HG03521 (cell line): ENCODE results near the gene SPATS2.

Experiments used
- ATAC-seq: cut with Tn5 transposase; IDR thresholded peaks from one replicate; pipeline ENCODE4 v1.9.1; 2021; ENCODE audit warnings: mild to moderate bottlenecking, moderate library complexity; ENCODE audit not compliant: unreplicated experiment

The SPATS2 gene

DNA sequence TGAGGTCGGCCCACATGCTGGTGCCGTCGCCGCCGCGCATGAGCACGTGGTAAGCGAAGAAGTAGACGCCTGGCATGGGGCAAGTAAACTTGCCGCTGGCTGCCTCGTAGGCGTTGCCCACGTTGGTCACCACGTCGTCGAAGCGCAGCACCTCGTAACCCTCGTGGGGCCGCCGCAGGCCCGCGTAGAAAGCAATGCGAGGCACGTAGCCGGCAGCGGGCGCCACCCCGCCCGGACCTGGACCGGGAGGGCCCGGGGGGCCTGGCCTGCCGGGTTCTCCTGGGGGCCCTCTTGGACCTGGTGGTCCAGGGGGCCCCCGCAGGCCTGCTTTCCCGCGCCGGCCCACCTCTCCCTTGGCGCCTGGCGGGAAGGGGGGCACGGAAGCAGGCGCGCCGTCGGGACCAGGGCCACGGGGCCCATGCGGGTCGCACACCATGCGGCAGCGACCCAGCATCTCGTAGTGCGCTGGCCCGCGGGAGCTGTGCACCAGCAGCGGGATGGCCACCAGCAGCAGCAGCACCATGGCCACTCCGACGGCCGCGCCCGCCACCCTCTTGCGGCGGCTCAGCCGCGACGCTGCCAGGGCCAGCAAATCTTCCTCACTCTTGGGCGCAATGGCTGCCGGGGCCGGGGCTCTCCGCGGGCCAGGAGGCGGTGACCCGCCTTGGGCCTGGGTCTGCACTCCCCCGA is 31.2 kb upstream of the SPATS2 start:
- no peak for ATAC-seq

DNA sequence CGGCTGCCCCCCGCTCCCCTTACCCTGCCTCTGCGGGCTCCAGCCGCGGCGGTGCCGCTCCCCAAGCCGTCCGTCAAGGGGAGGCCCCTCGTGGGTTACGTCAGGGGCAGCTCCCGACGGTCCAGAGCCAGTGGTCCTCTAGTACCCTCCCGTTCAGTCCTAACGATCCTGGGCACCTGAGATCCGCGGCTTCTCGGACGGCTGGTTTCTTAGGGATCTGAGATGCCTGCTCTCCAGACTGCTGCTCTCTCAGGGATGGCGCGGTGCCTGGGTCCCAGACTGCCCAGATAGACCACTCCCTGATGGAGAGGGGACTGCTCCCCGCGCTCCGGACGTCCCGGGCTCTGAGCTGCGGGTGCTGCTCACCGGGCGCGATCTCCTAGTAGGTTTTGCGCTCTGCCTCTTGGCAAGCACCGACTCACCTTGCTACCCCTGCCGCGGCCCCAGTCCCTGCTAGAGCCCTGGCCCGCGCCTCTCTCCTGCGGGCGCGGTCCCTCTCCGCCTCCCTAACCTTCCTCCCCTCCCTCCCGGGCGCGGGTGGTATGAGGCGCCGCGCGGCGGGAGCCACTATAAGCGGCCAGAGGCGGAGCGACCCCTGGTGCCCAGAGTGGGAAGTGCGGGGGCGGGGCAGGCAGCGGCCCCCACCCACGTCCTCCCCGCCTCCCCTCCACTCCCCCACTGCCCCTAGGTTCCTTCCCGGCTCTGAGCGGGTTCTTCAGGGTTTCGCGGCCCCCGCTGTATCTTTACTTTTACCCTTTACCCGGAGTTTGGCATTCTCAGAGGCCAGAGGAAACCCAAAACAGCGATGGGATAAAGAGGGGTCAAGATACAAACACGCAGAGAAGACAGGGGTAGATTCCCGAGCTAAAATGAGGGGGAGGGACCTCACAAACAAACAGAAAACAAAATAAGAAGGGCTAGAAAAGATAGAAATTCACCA is 30.3 kb upstream of the SPATS2 start, which contains the start of gene C1QL4:
Gene C1QL4 (minus strand): TSS at position 544 of the 940 bp plus-strand sequence. CDS start 711 bp downstream, outside the sequence.
- no peak for ATAC-seq

DNA sequence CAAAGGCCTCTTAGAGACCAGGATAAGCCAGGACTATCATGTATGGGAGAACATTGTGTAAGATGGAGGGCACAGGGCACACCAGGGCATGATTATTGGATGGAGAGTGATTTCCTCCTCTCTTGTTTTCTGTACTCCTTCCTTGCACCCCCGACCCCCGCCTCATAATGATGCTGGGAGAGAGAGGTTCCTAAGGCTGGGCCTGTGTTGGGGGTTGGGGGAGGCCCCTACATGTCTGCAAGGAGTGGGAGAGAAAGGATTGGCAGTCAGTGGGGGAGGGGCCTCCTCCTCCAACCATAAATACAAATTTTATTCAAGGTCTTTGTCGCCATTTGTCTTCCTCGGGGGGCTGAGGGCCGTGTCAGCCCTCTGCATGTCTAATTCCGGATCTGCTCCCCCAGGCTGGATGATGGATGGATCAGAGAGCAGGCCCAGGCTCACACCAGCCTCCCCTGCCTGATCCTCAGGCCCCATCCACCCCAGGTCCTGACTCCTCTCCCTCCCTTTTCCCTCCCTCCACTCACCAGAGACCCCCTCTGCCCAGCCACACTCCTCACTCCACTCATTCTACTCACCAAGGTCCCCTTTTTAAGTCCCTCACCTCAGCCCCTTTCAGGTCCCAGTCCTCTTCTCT is 28.3 kb upstream of the SPATS2 start:
- ATAC-seq = no peak

DNA sequence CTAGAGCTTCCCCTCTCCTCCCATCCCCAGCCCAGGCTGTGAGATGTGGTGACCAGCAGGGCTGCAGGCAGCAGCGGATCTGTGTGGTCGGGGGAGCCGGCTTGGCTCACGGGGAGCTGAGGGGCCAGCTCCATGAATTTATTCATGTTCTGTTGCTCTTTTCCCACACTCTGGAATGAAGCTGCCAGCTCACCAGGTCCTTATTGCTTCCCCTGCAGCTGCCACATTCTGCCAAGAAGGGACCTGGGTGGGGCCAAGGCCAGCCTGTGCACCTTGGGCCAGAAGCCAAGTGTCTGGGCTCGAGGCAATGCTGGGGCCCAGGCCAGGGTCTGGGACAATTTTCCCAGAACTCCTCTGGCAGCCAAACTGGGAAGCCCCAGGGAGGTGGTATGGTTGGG is 27.8 kb upstream of the SPATS2 start:
- ATAC-seq = no peak

DNA sequence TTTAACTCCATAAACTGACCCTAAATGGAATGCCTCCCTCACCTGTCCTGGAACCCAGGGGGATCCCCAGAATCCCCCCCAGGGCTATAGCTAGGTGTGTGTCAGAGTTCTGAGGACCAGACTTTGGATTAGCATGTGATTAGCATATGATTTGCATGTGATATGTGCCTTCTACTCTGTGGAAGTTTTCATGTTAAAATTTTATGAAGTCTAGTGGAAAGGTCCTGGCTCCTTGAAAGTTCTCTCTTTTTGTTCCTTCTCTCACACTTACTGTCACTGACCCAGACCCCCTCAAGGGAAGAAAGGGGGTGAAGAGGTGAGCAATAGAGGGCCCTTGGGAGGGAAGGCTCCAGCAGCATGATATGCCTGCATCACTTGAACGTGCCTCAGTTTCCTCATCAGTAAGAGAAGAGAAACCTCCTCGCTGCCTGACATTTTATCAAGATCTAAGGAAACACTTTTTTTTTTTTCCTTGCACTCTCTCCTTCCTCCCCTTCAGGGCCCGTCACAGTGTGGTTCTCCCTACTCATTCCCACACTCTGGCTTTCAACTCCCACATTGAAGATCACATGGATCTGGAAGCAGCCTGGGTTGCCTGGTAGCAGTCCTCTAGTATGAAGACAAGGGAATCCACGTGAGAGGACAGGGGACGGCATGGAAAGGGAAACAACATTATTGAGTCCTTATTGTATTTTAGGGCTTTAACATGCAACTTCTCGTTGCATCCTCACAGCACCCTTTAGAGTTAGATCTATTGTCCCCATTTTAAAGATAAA is 27.0 kb upstream of the SPATS2 start:
- ATAC-seq = no peak

DNA sequence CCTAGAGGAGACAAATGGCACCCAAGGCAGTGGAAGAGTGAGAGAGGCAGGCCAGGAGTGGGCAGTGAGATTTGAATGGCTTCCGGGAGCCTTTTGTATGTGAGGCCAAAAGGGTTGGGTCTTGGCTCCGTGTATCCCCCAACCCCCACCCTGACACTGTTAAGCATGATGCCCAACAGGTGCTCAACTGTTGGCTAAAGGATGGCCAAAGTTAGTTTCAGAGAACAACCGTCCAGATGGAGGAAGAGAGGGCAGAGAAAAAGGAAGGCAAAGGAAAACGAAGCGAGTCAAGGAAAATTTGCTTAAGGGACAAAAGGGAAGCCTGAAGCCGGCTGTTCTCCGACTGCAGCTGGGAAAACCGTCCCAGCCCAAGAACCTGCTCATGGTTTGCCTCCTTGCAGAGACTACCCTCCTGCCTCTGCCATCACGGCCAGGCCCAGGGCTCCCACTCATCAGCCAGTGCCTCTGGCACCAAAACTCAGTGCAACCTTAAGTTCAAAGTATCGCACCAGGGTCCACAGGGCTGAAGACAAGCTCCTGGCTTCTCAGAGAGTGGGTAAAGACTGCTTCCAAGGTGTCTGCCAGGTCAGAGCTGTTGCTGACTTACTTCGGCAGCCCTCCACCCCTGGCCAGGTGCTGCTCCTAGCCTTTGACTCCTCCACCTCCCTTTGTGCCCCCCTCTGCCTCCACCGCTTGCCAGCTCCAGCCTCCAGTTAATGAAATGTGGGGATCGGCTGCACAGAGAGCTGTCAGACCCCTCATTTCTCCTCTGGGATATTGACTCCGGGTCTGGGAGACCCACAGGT is 26.1 kb upstream of the SPATS2 start:
- no peak for ATAC-seq

DNA sequence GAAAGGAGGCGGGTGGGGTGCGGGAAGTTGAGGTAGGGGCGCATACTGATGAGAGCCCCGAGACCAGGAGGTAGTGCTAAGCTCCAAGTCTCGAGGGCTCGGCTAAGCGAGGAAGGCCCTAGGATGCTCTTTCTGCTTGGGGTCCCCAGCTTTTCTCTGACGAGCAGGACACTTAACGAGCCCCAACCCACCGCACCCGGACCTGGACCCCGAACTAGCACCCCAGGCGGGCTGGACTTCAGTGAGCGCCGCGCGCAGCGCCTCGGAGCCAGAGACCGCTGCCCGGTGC is 25.5 kb upstream of the SPATS2 start:
- ATAC-seq = no peak

DNA sequence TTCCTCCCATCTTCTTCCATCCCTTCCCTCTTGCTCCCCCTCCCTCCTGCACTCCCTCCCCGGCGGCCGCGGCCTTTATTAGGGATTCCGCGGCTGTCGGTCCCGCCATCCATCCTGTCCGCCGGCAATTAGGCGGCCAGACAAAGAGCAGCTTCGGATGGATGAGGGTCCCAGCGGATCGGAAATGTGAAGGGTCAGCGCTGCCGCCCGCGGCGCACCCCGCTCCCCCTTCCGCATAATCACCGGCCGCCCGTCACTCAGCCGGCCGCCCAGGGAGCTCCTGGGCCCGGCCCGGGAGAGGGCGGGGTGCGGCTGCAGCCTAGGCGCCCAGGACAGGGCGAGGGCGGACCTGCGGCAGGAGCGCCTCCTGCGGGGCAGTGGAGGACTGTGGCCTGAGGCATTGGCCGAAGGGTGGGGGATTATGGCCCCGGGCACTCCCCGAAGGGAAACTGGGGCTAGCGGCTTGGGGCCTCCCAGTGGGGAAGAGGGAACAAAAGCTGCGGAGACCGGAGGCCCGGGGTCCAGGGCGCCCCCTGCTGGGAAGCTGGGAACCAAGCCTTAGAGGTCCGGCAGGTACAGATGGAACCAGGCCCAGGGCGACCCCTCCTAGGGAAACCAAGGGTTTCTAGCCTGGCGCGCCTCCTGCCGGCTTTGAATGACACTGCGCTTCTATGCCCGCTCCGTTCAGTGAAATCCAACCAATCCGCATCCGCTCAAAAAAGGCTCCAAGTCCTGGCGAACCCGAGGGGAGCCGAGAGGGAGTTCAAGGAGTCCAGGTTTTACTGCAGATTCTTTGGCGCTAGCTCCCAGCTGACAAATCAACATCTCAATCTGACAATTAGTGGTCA is 25.0 kb upstream of the SPATS2 start:
- ATAC-seq = peak; percentile 72

DNA sequence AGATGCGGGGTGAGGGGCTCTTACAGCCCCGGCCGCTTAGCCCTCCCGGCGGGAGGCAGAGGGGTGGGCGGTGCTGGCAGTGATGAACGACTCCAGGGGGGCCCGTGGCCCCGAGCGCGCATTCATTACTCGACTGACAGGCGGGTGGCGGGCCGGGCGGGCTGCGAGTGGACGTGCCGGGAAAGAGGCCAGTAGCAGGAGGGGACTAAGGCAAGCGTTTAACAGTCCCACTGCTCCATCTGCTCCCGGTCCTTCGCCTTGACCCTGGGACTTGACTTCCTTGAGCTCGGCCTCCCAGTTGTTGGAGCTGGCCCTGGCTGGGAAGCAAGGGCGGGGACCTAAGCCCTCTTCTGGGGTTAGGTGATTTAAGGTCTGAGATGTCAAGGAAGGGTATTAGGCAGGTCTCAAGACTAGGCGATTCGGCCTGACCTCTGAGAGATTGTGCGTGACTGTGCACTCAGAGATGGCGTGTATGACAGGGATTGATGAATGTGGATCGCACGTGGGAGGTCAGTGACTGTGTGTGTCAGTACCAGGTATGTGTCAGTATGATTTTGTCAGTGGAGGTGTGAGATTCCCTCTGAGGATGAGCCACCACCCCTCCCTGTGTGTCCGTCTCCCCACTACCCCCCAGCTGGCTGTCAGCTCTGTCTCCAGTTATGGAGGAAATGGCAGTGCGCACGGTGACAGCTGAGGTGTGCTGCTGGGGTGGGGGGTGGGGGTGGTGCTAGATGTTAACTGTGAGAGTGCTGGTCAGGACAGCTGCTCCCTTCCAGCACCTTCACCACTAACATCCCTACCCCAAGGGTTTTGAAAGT is 24.1 kb upstream of the SPATS2 start:
- no peak for ATAC-seq

DNA sequence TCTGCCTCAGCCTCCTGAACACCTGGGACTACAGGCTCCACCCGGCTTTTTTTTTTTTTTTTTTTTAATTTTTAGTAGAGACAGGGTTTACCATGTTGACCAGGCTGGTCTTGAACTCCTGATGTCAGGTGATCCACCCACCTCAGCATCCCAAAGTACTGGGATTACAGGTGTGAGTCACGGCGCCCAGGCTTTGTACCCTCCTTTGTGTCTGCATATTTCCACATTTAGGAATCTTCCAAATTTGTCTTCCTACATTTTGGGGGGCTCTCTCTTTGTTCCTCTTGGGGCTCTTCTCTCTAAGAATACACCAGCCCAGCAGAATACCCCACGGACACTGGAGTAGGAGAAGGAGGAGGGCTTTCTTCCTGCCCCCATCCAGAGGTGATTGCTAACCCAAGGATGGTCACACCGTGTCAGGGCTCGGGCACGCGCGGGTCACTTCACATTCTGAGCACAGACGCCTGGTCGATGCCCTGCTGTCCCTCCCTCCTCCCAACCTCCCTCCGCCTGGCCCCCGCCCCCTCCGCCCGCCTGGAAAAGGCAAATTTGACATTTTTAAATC is 22.7 kb upstream of the SPATS2 start:
- no peak for ATAC-seq

DNA sequence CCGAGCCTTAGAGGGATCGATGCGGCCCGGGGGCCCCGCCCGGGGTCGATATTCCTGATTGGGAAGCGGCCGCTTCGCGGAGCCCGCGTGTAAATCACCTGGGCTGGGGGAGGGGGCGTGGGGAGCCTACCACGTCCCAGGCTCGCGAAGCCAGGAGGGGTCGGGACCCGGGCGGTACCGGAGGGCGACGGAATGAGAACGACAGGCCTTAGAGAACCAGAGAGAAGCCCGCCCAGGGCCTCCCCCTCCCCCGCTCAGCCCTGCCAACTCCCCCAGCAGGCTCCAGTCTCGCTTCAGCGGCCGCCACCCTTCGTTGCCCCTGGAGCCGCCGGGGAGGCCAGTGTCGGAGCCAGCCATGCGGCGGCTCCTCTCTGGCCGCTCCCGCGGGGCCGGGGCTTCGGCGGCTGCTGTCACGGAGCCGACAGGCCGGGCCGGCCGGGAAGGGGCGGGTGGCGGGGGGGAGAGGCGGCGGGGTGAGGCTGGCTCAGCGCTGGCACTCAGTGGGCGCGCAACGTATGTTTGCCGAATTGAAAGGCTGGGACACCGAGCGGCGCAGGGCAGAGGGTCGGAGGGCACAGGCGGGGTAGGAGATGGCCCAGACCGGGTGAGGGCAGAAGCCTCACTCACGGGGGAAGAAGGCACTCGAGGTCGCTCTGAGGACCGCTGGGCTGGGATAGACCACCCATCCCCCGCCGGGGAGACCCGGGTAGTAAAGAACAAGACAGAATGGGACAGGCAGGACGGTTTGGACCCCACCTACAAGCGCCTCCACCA is 22.0 kb upstream of the SPATS2 start:
- no peak for ATAC-seq

DNA sequence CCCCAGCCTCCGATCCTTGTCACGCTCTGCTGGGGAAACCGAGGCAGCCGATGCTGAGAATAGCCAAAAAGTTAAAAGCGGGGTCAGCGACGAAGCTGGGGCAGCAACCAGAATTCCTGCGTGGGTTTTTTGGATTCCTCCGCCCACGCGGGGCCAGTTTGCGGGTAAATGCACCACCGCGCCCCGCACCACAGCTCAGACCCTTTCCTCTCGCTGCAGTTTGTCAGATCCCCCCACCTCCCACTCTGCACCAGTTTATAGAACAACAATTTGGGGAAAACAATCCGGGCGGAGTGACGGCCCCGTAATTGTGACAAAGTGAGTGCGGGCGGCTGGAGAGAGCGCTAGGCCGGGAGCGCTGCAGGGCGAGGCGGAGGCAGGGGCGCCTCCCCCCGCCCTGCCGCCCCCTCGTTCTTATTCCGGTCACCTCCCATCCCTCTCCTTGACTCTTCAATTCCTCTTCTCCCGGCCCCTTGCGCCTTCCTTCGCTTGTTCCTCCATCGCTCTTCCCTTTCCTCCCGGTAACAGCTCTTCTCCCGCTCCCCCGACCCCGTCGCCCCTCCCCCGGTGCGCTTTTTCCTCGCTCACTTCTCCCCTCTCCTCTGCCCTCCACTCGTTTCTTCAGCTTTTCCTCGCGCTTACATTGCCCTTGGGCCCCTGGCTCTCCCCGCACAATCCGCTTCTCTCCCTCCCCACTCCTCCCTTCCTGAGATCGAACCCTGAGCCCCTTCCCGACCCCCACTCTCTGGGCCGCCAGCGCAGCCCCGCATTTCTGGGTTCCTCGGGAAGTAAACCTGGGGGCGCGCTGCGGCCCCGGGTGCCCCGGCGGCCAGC is 21.2 kb upstream of the SPATS2 start:
- ATAC-seq = no peak

DNA sequence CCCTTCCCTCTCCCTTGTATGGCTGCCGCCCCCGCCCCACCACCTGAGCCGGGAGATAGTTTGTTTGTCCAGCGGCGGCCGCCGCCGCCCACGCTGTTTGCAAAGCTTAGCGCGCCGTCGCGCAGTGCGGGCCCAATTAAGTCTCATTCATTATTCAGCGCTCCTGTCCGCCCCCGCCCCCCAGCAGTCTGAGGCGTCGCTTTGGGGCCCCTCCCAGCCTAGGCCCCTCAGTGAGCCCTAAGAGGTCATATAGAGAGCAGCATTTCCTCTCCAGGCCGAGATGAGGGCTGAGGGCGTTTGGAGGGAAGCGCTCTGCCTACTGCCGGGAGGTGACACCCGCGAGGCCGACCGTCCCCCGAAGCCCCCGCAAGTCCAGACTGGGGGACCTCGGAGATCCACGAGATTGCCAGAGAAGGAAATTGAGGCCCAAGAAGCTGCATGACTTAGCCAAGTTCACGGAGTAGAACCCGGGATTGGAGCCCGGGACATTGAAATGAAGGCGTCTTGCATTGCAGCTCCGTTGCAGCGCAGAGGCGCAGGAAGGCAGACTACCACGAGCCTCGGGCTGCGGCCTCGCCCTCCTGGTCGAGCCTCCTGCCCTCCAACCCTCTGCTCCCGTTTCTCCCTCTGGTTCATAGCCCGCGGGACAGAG is 20.5 kb upstream of the SPATS2 start, which contains the start of gene DNAJC22:
Gene DNAJC22 (plus strand): TSS at position 230 of the 652 bp plus-strand sequence. CDS start 1,985 bp downstream, outside the sequence.
- ATAC-seq = no peak

DNA sequence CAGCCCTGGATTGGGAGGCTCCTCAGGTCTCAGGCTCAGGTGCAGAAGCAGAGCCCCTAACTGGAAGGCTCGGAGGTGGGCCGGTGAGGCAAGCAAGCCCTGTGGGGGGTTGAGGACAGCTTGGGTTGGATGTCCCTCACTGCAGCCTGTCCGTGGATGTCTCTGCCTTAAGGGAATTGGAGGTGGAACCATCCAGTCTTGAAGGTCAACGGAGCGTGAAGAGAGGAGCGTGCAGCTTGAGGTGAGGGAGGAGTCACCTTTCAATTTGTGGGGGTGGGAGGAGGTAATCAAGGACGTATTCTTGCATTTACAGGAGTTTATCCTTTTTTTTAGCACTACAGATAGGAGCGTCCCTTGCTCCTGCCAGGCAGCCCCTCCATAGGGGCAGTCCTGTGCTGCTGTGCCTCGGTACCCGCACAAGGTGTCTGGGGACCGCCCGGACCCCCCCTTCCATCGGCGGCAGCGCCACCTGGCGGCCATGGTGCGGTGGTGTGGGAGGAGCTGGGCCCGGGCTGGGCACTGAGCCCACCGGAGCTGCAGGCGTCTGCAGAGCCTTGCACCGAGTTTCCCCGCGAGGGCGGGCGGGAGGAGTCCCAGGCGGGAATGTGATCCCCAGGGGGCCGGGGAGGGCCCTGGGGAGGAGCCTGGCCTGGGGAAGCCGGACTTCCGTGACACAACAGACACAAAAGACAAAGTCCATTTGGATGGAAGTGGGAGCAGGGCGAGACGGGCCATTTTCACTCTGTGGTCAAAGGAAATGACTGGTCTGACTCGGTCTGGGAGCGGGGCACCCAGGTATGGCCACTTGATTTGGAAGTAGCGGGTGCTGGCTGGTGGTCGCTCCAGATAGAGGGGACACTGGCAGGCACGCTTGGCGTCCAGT is 19.7 kb upstream of the SPATS2 start:
- ATAC-seq = peak; percentile 42

DNA sequence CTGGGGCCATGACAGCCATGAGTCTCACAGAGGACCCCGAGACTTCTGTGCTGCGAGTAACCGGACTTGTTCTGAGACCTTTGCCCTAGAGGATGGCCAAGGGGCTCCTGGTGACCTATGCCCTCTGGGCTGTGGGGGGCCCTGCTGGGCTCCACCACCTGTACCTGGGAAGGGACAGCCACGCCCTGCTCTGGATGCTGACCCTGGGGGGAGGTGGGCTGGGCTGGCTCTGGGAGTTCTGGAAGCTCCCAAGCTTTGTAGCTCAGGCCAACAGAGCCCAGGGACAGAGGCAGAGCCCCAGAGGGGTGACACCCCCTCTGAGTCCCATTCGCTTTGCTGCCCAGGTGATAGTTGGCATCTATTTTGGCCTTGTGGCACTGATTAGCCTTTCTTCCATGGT is 18.5 kb upstream of the SPATS2 start:
- ATAC-seq = no peak
